Measurements from ENCODE around the gene GJB5.

GJB5 gene

DNA sequence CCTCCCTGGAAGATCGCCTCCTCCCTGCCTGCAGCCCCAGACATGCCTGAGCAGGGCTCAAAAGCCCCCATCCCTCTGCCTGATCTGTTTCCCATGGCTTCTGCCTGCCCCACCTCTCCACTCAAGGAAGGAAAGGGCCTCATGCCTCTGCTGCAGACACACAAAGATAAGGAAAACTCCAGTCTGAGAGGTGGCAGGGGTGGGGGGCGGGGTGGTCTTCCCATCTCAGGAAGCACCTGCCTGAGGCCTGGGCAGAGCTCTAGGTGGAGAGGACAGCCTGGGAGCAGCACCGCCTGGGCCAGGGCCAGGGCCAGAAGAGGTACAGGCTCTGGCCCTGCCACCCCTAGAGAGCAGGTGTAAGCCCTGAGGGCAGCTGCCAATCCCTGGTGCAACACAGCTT lies 22.1 kb downstream of the GJB5 start:
- TF ChIP-seq, protein P1, sequence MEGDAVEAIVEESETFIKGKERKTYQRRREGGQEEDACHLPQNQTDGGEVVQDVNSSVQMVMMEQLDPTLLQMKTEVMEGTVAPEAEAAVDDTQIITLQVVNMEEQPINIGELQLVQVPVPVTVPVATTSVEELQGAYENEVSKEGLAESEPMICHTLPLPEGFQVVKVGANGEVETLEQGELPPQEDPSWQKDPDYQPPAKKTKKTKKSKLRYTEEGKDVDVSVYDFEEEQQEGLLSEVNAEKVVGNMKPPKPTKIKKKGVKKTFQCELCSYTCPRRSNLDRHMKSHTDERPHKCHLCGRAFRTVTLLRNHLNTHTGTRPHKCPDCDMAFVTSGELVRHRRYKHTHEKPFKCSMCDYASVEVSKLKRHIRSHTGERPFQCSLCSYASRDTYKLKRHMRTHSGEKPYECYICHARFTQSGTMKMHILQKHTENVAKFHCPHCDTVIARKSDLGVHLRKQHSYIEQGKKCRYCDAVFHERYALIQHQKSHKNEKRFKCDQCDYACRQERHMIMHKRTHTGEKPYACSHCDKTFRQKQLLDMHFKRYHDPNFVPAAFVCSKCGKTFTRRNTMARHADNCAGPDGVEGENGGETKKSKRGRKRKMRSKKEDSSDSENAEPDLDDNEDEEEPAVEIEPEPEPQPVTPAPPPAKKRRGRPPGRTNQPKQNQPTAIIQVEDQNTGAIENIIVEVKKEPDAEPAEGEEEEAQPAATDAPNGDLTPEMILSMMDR (IDR thresholded peaks at IDR 0.05) = no peak
- no peak for TF ChIP-seq ZFX (IDR thresholded peaks at IDR 0.05; ENCODE audit: borderline replicate concordance)
- H3K27ac ChIP-seq = no peak overlapping the region

DNA sequence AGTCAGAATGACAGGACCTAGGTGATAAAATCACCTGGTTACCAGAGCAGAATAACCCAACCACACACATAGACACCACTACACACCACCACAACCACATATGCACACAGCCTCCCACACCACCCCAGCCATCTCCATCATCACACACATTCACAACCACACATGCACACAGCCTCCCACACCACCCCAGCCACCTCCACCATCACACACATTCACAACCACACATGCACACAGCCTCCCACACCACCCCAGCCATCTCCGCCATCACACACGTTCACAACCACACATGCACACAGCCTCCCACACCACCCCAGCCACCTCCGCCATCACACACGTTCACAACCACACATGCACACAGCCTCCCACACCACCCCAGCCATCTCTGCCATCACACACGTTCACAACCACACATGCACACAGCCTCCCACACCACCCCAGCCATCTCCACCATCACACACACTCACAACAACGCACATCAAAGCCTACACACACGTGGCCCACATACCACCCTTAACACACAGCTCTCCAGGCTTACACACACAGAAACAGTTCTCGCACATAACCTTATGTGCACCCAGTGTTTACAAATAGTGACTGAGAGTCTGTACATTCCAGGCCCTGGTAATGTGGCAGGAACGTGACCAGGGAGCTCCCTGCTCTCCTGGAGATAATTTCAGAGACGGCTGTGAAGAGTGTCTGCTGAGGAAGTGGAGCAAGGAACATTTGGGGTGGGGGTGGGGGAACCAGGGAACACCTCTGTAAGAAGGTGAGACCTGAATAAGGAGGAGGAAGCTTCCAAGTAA lies 22.9 kb downstream of the GJB5 start:
- TF ChIP-seq ZFX (IDR thresholded peaks at IDR 0.05; ENCODE audit: borderline replicate concordance) = no peak
- TF ChIP-seq, protein P1 (IDR thresholded peaks at IDR 0.05) = no peak
- no peak overlapping the region for H3K27ac ChIP-seq

DNA sequence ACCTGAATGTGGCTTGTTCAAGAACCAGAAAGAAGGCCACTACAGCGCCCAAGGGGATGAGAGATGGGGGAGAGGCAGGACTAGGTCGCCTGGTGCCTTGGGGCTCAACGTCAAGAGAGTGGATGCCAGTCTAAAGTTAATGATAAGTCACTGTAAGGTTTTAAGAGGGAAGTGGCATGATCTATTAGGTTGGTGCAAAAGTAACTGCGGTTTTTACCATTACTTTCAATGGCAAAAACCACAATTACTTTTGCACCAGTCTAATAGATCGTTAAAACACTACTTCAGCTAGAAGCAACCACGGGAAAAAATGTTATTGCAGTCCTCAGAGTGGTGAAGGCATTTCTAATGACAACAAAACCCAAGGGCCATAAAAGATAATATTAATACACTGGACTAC lies 23.5 kb downstream of the GJB5 start:
- H3K27ac ChIP-seq = no peak overlapping the region
- TF ChIP-seq, protein P1 (IDR thresholded peaks at IDR 0.05) = no peak
- no peak for TF ChIP-seq ZFX (IDR thresholded peaks at IDR 0.05; ENCODE audit: borderline replicate concordance)

DNA sequence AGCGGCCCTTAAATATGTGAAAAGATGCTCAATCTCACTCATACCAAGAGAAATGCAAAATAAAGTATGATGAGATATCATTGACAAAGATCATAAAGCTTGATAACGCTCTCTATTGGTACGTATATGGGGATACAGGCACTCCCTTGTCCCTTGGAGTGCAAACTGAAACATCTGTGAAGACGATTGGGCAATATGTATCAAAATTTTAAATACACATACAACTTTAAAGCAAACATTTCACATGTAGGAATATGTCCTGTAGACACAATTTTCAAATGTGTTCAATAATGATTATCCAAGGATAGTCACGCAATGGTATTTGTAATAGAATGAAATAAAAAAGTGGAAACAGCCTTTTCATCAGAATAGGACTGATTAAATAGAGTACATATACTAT lies 24.2 kb downstream of the GJB5 start:
- no peak overlapping the region for H3K27ac ChIP-seq
- no peak for TF ChIP-seq ZFX (IDR thresholded peaks at IDR 0.05; ENCODE audit: borderline replicate concordance)
- TF ChIP-seq, protein P1 (IDR thresholded peaks at IDR 0.05) = no peak

DNA sequence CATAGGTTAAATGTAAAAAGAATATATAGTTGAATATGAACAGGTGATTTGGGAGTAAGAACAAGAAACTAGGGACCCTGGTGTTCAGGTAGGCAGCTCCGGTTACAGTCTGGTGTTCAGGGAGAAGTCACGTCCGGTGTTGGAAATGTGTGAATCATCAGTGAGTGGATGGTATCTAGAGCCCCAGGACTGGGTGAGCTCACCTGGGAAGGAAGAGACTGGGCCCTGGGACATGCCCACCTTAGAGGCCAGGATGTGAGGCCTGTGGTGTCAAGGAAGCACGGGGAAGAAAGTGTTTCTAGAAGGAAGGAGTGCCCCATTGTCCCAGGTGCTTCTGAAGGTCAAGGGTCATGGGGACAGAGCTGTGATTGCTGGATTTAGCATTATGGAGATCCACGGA lies 24.7 kb downstream of the GJB5 start:
- no peak overlapping the region for H3K27ac ChIP-seq
- TF ChIP-seq, protein P1 (IDR thresholded peaks at IDR 0.05) = no peak
- no peak for TF ChIP-seq ZFX (IDR thresholded peaks at IDR 0.05; ENCODE audit: borderline replicate concordance)

DNA sequence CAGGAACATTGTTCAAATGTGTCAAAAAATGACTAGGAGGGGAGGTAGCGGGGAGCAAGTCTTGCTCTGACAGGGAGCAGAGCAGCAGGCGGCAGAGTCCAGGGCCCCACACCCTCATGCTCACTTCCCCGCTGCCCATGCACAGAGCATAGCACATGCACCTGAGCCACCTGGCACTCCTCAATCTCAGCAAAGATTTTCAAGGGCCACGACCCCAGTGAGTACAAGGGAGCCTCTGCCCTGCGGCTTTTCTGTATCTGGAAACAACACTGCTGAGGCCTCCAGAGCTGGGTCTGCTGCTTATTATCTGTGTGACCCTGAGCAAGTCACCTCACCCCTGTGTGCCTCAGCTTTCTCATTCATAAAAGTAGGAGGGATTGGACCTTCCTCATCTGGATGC lies 25.1 kb downstream of the GJB5 start:
- no peak overlapping the region for H3K27ac ChIP-seq
- TF ChIP-seq, protein P1 (IDR thresholded peaks at IDR 0.05) = no peak
- TF ChIP-seq ZFX (IDR thresholded peaks at IDR 0.05; ENCODE audit: borderline replicate concordance) = no peak

DNA sequence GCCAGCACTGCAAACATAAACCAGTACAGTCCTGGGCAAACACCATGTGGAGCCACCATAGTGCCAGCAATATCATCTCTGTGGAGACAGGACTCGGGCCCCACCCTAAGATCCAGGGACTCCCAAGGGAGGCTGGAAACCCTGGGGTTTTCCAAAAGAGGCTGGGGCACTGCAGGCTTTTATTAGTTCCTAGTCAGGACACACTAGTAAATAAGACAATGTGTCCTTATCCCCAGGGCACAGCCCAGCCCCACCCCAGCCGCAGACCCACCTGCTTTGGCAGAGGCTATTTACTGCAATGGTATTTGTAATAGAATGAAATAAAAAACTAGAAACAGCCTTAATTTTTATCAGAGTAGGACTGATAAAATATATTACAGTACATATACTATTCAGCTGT lies 25.7 kb downstream of the GJB5 start:
- TF ChIP-seq, protein P1 (IDR thresholded peaks at IDR 0.05) = no peak
- no peak for TF ChIP-seq ZFX (IDR thresholded peaks at IDR 0.05; ENCODE audit: borderline replicate concordance)
- no peak overlapping the region for H3K27ac ChIP-seq
